H1 (cell line): ENCODE measurements around the gene CCNK.

ENCODE experiments used
- CTCF ChIP-seq, 3 experiments: IDR thresholded peaks; 1 replicate in 2 of 3; 2 replicates in 1 of 3; pipeline versions ENCODE4 v1.5.1 to v1.6.1; 2011; ENCODE audit warnings: low read length in 3 of 3, mild to moderate bottlenecking in 3 of 3, inconsistent platforms in 2 of 3, low read depth in 1 of 3, moderate library complexity in 1 of 3; ENCODE audit not compliant: insufficient read depth in 1 of 3; ENCODE audit errors: control extremely low read depth in 1 of 3
- EZH2 ChIP-seq: fragments of 200-600 bp; sonication (generic); IDR thresholded peaks from 2 replicates; pipeline ENCODE4 v1.7.1; 2012; ENCODE audit warnings: low read depth, mild to moderate bottlenecking, moderate library complexity, low read length, inconsistent platforms; ENCODE audit not compliant: severe bottlenecking
- RBBP5 ChIP-seq: IDR thresholded peaks from 2 replicates; pipeline ENCODE4 v1.7.1; 2012; ENCODE audit warnings: low read depth, mild to moderate bottlenecking, inconsistent platforms, low read length, moderate library complexity, borderline replicate concordance
- TEAD4 ChIP-seq: IDR thresholded peaks from 2 replicates; pipeline ENCODE4 v1.6.1; 2012; ENCODE audit warnings: low read depth, low read length, inconsistent platforms, mixed read lengths
- TF ChIP-seq, protein P1 (sequence below): IDR thresholded peaks from 2 replicates; pipeline ENCODE4 v1.6.1; 2011; ENCODE audit warnings: low read depth, mild to moderate bottlenecking, low read length; ENCODE audit not compliant: insufficient read depth

GRCh38 chr14:99451234-99451633 is 30.0 kb upstream of the CCNK start:
- no peak for TF ChIP-seq CTCF (IDR thresholded peaks at IDR 0.05; ENCODE audit: control extremely low read depth in 1 of 3, insufficient read depth in 1 of 3, low read depth in 1 of 3, low read length in 3 of 3)
- TF ChIP-seq RBBP5: no peak
- TF ChIP-seq, protein P1, sequence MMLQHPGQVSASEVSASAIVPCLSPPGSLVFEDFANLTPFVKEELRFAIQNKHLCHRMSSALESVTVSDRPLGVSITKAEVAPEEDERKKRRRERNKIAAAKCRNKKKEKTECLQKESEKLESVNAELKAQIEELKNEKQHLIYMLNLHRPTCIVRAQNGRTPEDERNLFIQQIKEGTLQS: no peak
- no peak for TF ChIP-seq TEAD4
- TF ChIP-seq EZH2: no peak
